Measurements from ENCODE around the gene INTS6.

The INTS6 gene

GRCh38 chr13:51323824-51324511, 128.9 kb downstream of the INTS6 start:
- in situ Hi-C loops (cut with MboI; ENCODE audit: low pct_unique_long_range_greater_than_20kb, low sequenced_read_pairs, unreplicated experiment): no loop called here
- TF ChIP-seq, protein P1, sequence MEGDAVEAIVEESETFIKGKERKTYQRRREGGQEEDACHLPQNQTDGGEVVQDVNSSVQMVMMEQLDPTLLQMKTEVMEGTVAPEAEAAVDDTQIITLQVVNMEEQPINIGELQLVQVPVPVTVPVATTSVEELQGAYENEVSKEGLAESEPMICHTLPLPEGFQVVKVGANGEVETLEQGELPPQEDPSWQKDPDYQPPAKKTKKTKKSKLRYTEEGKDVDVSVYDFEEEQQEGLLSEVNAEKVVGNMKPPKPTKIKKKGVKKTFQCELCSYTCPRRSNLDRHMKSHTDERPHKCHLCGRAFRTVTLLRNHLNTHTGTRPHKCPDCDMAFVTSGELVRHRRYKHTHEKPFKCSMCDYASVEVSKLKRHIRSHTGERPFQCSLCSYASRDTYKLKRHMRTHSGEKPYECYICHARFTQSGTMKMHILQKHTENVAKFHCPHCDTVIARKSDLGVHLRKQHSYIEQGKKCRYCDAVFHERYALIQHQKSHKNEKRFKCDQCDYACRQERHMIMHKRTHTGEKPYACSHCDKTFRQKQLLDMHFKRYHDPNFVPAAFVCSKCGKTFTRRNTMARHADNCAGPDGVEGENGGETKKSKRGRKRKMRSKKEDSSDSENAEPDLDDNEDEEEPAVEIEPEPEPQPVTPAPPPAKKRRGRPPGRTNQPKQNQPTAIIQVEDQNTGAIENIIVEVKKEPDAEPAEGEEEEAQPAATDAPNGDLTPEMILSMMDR (IDR thresholded peaks at IDR 0.05; ENCODE audit: extremely low read depth, insufficient read depth, missing control alignments): no peak
- no peak for DNase-seq (ENCODE audit: low spot score)

GRCh38 chr13:51322826-51323225, 130.0 kb downstream of the INTS6 start:
- in situ Hi-C loops (cut with MboI; ENCODE audit: low pct_unique_long_range_greater_than_20kb, low sequenced_read_pairs, unreplicated experiment): no loop called here
- TF ChIP-seq, protein P1 (IDR thresholded peaks at IDR 0.05; ENCODE audit: extremely low read depth, insufficient read depth, missing control alignments): no peak
- DNase-seq (ENCODE audit: low spot score): no peak

DNA sequence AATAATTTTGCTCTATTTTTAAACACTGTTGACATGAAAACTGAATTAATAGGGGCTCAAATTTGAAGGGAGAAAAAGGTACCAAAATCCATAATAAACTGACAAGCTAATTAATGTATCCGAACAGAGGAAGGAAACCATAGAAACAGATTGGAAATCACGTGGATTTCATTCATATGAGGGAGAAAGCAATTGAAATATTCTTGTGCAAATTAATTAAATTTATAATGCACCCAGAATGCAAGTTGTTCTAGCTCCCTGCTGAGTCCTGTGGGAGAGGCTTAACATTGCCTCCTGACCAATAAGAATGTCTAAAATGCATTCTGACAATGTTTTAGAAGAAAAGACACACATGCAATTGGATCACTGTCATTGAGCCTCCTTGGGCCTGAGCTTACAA, 131.0 kb downstream of the INTS6 start:
- DNase-seq (ENCODE audit: low spot score): no peak
- TF ChIP-seq, protein P1 (IDR thresholded peaks at IDR 0.05; ENCODE audit: extremely low read depth, insufficient read depth, missing control alignments): no peak
- in situ Hi-C loops (cut with MboI; ENCODE audit: low pct_unique_long_range_greater_than_20kb, low sequenced_read_pairs, unreplicated experiment): no loop called here

DNA sequence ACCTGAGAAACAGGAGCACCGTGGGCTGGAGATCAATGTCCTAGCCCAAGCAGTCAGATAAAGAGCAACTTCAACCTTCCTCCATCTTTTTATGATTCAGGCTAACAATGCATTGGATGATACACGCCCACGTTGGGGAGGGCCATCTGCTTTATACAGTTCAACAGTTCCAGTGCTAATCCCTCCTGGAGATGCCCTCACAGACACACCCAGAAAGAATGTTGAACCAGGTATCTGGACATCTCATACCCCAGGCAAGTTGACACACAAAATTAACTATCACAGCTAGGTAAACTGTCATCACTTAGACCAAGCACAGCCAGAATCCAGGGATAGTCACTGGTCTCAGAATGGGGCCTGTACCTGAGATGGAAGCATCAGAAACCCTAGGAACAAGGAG, 134.0 kb downstream of the INTS6 start:
- no peak for DNase-seq (ENCODE audit: low spot score)
- TF ChIP-seq, protein P1 (IDR thresholded peaks at IDR 0.05; ENCODE audit: extremely low read depth, insufficient read depth, missing control alignments): no peak
- in situ Hi-C loops (cut with MboI; ENCODE audit: low pct_unique_long_range_greater_than_20kb, low sequenced_read_pairs, unreplicated experiment): no loop called here

GRCh38 chr13:51318015-51318414, 134.8 kb downstream of the INTS6 start:
- TF ChIP-seq, protein P1 (IDR thresholded peaks at IDR 0.05; ENCODE audit: extremely low read depth, insufficient read depth, missing control alignments): no peak
- in situ Hi-C loops (cut with MboI; ENCODE audit: low pct_unique_long_range_greater_than_20kb, low sequenced_read_pairs, unreplicated experiment): no loop called here
- DNase-seq (ENCODE audit: low spot score): no peak

GRCh38 chr13:51317262-51317661, 135.6 kb downstream of the INTS6 start:
- DNase-seq (ENCODE audit: low spot score): no peak
- TF ChIP-seq, protein P1 (IDR thresholded peaks at IDR 0.05; ENCODE audit: extremely low read depth, insufficient read depth, missing control alignments): no peak
- in situ Hi-C loops (cut with MboI; ENCODE audit: low pct_unique_long_range_greater_than_20kb, low sequenced_read_pairs, unreplicated experiment): no loop called here
